Measurements from ENCODE around the gene ATXN2.

Gene ATXN2

DNA sequence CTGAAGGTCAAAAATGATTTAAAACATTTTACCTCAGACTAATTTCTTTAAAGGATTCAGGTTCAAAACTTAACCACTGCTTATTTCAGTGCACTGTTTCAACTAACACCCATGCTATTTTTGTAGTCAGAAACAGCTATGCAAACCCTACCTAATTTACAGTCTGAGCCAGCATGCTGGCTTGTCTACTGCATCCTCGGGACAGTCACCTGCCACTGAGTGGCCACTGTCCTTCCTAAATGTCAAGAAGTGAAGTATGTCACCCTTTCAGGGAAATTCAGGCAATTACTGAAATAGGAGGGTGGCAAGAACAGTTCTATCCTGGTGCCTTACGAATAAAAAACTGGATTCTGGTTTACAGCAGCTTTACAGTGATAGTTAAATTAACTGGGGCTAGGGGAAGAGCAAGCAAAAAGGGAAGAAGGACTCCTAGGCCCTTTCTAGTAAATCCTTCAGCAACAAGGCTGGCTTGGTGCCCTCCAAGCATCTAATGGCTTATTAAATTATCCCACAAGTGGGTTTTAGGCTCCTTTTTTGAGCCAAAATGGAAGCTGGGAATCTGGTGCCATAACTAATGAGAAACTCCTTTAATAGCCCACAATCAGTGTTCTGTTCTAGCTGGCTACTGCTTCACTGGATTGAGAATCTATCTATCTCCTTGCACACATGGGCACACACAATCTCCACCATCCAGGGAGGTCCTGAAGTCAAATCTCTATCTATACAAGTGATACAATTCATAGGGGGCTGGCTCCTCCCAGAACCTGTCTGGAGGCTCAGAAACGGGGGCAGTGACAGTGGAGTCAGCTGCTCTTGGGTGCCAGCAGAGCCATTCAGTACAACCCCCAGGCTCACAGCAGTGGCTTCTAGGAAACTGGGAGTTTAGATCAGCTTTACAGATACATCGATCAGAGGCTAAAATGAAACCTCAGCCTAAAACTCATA is 150.0 kb downstream of the ATXN2 start:
- DNase-seq = no peak

DNA sequence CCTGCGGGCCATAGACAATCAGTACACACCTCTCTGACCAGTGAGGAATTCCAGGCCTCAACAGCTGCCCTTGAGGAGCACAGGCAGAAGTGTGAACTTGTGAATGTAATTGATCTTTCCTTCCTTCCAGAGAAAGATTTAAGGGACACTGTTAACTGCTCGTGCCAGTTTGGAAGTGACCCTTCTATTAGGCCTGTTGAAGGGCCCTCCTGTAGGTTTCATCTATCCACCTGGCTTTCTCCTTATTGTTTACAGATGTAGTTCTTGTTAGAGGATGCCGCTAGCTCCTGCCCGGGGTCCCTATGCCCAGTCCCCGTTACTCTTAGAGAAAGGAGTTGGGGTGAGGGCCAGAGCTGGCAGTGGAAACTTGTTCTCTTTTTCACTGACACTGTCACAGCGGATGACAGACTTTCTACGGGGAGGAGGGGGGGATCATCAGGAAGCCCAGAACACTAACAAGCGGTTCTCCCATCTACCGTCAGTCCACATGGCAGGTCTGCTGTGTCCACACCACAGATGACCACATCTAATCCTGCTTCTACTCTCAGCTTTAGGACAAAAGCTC is 150.8 kb downstream of the ATXN2 start:
- no peak for DNase-seq

DNA sequence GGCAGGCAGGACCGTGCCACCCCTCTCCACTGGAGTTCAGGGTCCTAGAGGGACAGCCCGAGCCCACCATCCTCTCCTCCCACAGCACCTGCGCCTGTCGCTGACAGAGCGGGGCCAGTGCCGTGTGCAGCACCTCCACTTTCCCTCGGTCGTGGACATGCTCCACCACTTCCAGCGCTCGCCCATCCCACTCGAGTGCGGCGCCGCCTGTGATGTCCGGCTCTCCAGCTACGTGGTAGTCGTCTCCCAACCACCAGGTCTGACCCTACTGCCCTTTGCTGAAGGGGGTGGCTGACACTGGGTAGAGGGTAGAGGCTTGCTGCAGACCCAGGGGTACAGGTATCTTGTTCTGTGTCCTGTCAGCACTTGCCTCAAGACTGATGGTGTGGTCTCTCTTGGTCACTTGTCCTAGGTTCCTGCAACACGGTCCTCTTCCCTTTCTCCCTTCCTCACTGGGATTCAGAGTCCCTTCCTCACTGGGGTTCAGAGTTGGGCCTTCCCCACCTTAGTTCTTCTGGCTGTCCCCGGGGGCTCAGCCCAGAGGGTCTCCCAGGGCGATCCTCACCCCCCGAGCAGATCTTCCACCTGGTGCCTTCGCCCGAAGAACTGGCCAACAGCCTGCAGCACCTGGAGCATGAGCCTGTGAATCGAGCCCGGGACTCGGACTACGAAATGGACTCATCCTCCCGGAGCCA is 151.4 kb downstream of the ATXN2 start:
- DNase-seq = no peak

DNA sequence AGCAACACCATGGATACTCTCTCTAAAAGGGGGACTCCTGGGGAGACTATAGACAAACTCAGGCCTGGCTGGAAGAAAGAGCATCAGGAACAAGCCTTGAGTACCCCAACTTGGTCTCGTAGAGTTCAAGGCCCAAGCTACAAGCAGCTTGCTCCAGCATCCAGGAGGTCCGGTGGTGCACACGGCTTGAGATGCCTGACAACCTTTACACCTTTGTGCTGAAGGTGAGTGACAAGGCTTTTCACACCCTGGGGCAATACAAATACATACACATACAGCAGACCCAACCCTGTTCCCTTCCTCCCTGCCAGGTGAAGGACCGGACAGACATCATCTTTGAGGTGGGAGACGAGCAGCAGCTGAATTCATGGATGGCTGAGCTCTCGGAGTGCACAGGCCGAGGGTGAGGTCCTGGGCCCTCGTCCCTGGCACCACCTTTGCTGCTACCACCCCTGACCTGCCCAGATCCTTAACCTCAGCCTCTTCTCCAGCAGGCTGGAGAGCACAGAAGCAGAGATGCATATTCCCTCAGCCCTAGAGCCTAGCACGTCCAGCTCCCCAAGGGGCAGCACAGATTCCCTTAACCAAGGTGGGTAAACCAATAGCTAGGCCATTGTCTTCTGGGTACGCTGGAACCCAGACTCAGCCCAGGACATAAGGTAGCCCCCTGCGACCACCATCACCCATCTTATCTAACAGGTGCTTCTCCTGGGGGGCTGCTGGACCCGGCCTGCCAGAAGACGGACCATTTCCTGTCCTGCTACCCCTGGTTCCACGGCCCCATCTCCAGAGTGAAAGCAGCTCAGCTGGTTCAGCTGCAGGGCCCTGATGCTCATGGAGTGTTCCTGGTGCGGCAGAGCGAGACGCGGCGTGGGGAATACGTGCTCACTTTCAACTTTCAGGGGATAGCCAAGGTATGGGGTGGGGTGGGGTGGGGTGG is 152.2 kb downstream of the ATXN2 start:
- no peak for DNase-seq

DNA sequence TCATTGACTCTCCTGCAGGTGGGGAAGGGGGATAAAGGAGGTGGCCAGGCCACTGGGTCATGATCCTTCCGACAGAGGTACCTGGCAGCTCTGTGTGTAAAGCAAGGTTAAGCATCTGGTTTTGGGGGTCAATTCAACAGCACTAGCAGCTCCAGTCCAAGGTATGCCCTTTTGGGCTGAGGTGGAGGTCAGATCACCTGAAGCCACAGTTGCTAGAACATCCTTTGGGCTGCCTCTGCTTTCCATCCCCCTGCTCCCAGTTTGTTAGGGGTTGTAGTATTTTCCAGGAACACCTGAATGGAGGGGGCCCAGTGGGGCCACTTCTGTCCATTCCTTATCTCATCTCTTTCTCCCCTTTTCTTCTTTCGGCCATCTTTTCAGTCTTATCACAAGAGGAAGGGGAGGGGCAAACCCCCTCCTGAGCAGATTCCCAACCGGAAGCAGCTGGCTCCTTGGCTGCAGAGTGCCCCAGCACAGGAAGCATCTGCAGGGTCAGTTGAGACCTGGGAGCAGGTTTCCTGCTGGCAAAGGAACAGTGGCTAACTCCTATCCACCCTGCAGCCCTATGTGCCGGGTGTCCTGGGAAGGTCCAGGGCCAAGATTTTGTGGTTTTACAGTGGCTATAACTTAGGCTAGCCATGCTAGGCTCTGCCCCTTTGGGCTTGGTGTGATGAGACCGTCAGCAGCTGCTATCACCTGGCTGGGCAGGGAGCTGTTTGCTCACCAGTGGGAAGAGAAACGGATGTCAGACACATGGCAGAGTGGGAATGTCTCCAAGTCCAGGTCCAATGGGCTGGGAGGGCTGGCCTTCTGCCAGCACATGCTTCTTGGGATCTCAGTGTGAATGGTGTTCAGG is 153.2 kb downstream of the ATXN2 start:
- peak; percentile 58 for DNase-seq

DNA sequence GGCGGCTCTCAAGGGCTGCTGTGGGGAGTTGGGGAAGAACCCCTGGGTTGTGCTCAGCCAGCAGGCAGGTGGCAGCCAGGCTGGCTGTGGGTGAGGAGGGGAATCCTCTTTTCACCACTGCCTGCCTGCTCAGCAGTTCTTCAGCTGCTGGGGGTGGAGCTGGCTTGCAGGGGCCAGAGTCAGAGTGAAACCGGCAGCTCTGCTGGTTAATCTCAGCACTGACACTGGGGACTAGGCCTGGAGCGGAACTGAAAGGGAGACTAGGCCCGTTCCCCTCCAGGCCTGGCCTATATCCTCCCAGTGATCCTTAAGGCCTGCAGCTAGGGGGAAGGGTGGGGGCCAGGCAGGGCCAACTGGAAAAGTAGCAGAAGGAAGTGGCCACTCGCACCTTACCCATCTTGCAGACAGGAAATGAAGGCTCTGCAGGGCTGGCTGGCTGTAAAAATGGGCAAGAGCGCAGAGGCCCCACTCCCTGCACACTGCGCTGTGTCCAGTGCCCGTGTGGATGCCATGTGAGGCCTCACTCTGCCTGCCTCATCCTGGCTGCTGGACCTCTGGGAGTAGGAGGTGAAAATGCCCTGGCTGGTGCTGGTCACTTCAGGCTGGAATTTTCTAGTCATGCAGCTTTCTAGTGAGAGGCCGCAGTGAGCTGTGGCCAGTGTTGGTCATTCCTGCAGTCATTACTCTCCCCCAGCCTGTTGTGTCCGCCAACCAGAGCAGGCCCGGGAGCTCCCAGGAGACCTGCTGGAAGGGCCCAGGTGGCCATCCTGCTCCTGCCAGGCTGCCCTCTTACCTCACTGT is 154.0 kb downstream of the ATXN2 start:
- DNase-seq = no peak

DNA sequence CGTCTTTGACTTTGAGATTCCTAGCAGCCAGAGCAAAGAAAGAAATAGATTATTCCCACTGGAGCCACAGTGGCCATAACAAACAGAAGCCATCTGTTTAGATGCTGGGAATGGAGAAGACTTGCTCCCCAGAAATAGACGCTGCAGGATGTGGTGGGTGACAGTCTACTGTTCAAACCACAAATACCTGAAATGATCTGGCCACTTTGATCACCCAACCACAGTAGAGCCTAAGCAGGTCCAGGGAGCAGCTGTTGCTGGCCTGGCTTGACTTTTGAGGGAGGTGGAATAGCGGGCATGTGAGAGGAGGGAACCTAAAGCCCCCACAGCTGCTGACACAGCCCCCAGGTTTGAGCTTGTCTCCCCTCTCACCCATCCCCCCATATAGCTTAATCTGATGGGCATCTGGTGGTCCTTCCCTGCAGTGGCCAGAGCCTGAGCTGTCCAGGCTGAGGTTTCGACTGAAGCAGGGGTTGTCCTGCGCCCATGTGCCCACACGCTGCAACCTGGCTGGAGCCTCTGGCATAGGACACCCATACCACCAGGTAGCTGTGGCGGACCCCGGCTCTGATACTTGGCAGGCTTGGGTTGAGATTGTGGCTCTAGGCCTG is 154.7 kb downstream of the ATXN2 start:
- DNase-seq = no peak

DNA sequence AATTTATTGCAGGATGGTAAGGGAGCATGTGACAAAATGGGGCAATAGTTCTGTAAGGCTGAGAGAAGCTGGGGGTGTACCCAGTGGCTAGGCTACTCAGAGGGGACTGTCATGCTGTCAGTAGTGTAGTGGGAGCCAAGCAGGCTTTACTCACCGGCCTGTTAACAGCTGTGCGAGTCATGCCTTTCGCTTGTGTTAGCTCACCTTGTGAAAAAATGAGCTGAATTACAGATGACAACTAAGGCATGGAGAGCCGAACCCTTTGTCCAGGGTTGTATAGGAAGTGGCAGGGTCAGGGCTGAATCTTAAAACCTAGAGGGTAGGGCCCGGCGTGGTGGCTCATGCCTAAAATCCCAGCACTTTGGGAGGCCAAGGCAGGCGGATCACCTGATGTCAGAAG is 155.5 kb downstream of the ATXN2 start:
- no peak for DNase-seq

DNA sequence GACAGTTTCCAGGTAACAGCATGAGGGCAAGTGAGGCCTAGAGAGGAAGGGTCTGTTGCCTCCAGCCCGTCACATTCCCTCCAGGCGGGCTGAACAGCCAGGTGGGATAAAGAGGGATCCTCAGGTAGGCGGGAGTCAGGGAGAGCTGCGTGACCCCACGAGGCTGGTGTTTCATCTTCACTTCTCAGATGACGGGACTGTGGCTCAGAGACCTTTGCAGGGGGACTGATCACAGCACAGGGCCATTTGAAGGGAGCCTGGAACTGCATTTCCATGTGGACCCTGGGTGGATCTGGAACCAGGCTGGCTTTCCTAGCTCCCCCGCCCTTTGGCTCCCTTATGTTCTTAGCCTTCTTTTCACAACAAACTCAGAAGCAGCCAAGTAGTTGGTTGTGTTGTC is 156.0 kb downstream of the ATXN2 start:
- no peak for DNase-seq

DNA sequence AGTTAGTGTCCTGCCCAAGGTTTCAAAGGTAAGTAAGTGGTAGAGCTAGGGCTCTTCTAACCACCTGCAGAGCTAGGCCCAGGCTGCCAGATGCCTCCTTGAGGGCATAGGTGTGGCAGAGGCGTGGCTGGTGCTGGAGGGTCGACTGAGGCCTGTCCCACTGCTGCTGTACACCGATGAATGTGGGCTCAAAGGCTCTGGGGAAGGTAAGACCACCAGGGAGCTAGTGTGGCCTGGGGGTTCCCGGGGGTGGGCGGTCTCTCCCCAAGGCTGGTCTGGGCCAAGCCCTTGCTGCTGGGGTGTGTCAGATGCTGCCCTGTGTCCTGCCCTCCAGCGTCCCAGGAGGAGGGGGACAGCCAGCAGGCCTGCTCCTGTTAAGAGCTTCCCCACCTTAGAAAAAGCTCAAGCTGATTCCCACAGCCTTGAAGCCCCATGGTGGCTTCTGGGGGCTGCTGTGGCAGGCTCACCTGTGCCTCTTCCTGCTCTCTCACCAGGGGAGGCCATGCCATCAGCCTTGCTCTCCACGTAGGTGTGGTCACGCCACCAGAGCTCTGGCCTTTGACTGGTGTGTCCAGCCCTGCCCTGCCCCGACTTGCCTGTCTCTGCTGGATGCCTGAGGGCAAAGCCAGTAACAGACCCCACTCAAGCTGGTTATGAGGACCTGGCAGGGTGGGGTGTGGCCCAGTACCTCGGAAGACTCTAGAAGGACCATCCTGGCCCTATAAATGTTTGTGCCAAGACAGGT is 156.6 kb downstream of the ATXN2 start:
- no peak for DNase-seq

DNA sequence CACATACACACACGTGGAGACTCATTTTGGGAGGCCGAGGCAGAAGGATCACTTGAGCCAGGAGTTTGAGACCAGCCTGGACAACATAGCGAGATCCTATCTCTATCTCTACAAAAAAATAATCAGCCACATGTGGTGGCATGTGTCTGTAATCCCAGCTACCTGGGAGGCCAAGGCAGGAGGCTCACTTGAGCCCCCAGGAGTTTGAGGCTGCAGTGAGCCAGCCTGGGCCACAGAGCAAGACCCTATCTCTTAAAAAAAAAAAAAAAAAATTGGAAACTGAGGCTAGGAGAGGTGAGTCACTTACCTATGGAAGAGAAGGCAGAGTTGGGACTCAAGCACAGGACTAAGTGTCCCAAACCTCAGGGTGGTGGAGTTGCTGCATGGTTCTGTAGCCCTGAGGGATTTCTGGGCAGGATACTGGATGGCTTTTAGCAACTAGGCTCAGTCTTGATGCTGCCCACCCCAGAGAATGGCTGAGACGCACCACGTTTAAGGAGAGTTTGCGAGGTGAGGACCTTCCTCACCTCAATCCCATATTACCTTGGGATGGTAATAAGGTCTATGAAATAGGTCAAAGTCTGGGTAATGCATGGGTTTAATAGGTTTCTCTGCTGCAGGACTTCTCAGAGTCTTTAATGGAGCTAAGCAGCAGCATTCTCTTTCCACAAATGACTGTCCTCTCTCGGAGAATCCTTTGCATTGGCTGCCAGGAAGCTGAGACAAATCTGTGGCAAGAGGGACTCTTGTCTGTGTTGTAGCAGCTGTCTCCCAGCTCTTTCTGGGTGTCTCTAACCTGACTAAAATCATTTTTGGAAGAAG is 157.8 kb downstream of the ATXN2 start:
- no peak for DNase-seq

DNA sequence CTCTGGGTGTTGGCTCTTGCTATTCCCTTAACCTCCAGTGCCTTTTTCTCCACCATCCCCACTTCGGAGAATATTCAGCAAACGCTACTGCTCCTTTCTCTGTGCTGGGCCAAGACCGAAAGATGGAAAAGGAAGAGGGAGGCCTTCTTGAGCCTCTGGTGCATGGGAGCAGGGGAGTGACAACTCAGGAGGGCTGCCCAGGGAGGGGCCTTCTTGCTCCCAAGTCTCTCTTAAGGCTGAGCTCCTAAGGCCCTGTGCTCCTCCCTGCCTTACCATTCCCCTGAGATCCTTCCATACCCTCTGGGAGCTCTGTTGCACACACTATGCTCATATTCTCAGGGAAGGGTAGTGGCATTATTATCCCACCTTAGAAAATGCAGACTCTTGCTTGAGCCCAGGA is 158.5 kb downstream of the ATXN2 start:
- no peak for DNase-seq

DNA sequence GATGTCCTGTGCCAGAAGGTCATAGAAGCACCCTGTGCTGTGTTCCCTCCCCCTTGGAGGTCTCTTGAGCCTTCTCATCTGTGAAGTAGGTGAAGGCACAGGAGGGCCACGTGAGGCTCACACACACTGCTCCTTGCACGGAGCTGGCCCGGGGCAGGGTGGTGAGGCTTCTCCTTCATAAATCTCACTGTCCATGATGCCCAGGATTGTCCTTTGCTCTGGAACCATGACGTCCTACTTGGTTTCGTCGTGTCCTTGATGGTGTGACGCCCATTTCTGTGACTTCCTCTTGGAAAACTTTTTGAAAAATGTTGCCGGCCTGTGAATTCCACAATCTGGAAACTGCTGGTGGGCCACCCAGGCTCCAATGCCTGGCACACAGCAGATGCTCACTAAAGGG is 159.0 kb downstream of the ATXN2 start:
- no peak for DNase-seq

DNA sequence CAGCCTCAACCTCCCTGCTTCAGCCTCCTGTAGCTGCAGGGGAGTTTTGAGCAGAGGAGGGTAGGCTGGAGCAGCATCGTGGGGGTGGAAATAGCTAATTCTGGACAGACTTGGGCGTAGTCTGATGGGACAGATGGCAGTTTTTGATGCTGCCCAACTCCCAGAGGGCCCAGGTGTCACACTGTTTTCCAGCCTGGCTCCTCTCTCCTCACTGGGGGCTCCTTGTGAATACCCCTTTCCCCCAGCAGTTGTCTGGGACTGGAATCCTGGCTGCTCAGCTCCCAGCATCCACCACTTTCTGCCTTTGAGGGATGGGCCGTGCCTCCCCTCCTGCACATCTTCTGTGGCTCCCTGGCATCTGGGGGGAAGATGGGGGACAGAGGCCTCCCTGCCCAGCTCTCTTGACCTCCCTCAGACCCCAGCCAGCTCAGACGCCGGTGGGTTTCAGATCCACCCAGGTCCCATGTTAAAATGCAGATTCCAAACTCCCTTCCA is 159.4 kb downstream of the ATXN2 start:
- DNase-seq = no peak

DNA sequence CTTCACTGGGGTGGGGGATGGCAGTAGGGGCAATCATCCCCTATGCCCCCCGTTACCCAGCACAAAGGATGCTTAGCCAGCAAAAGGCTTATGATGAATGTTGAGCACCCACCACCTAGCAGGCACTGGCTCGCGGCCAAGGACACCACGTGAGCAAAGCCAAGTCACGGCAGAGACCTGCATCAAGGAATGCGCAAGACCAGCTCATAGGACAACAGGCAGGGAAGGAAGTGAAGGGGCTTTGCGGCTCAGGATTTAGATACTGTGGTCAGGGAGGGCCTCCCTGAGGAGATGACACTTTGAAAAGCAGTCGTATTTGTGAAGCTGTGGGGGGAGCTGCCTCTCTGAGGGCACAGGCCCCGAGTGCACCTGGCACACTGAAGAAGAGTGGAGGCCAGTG is 160.6 kb downstream of the ATXN2 start:
- DNase-seq = no peak

DNA sequence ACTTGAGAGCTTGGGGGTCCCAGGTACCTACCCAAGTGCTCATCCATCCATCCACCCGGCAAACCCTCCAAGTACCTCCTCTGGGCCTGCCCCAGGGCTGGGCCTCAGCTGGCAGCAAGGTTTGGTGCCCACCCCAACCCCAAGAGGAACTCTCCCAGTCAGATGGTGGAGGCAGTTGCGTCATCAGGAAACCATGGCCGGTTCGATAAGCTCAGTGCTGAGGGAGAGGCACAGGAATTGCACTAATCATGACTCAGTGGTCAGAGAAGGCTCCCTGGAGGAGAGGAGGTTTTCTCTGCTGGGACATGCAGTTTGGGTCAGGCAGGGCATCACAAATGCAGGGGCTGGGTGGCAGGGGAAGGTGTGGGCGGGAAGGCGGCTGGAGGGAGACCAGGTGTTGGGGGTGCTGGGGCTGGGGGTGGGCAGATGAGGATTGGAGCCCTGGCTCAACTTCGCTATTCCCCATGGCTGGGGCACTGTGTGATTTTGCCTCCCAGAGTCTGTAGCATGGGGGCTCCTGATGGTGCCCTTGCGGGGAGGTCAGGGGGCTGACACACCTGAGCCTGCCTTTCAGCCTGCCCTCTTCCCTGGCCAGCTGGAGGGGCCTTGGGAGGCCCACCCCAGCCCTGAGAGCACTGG is 161.2 kb downstream of the ATXN2 start:
- no peak for DNase-seq

DNA sequence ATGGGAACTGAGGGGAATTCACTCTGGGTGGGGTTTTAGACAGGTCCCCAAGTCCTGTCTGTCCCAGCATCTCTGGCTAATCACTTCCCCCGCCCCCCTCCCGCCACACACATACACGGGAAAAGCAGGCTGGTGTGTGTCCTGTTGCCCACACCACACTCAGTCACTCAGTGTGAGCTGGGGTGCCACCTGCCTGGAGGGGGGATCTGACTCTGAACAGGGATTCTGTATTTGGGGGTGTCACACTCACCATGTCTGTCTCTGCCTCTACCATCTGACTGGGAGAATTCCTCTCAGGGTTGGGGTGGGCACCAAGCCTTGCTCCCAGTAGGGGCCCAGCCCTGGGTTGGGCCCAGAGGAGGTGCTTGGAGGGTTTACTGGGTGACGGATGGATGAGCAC is 162.3 kb downstream of the ATXN2 start:
- DNase-seq = no peak

DNA sequence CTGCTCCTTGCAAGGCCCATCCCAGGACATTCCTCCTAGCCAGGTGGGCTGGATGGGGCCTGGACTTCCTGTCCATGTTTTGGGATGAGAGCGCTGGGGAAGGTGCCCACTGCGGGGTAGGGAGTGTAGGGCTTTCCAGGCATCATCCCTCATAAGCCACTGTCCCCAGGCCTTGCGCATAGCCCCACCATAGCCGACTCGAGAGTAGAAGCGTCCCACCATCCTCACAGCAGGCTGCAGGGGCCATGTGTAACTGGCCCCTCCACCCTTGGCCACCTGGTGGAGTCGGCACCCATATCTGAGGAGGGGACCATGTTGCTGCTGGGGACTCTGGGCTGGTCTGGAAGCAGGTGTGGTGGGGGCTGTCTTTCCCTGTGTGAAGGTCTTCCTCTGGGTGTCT is 162.8 kb downstream of the ATXN2 start:
- DNase-seq = no peak

All from DMS153 (cell line).